ENCODE measurements around the gene C4BPA.

The C4BPA gene

GRCh38 chr1:207156826-207157225 lies 52.8 kb downstream of the C4BPA start:
- no peak for TF ChIP-seq POLR2A (IDR thresholded peaks at IDR 0.05; ENCODE audit: low read depth, low read length)
- DNase-seq (ENCODE audit: insufficient read length, low spot score) (no peak), FAIRE-seq (no peak)

- FAIRE-seq = no peak
- no peak for TF ChIP-seq POLR2A (IDR thresholded peaks at IDR 0.05; ENCODE audit: low read depth, low read length)
- DNase-seq (ENCODE audit: insufficient read length, low spot score) = no peak
Measured at GRCh38 chr1:207164086-207164485, 60.1 kb downstream of the C4BPA start.

GRCh38 chr1:207172321-207172720 lies 68.3 kb downstream of the C4BPA start:
- TF ChIP-seq POLR2A (IDR thresholded peaks at IDR 0.05; ENCODE audit: low read depth, low read length) = no peak
- no peak for FAIRE-seq
- no peak for DNase-seq (ENCODE audit: insufficient read length, low spot score)

DNA sequence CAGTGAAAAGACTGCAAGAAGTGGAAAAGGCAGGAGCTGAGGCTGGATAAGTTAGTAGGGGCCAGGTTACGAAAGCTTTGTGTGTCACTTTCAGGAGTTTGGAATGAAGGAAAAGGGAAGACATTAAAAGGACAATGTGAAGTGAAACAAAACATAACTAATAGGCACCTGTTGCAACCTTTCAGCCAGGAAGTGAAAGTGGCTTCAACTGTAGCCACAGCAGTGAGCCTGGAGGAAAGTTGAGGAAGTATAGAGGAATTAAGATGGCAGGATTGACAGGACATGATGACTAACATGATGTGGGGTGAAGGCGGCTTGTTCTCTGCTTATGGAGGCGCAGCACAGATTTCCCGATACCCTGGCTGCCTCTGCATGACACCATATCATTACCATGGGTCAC lies 68.9 kb downstream of the C4BPA start:
- no peak for DNase-seq (ENCODE audit: insufficient read length, low spot score)
- FAIRE-seq = no peak
- TF ChIP-seq POLR2A (IDR thresholded peaks at IDR 0.05; ENCODE audit: low read depth, low read length) = no peak

GRCh38 chr1:207173396-207173795 lies 69.4 kb downstream of the C4BPA start:
- no peak for TF ChIP-seq POLR2A (IDR thresholded peaks at IDR 0.05; ENCODE audit: low read depth, low read length)
- FAIRE-seq (no peak), DNase-seq (ENCODE audit: insufficient read length, low spot score) (no peak)

GRCh38 chr1:207174913-207175312 lies 70.9 kb downstream of the C4BPA start:
- TF ChIP-seq POLR2A (IDR thresholded peaks at IDR 0.05; ENCODE audit: low read depth, low read length) = no peak
- no peak for DNase-seq (ENCODE audit: insufficient read length, low spot score)
- no peak for FAIRE-seq

- no peak for TF ChIP-seq POLR2A (IDR thresholded peaks at IDR 0.05; ENCODE audit: low read depth, low read length)
- DNase-seq (ENCODE audit: insufficient read length, low spot score) = no peak
- FAIRE-seq = no peak
Measured at GRCh38 chr1:207179036-207179435, 75.0 kb downstream of the C4BPA start.

GRCh38 chr1:207181847-207182246 lies 77.8 kb downstream of the C4BPA start:
- no peak for DNase-seq (ENCODE audit: insufficient read length, low spot score)

GRCh38 chr1:207186503-207186902 lies 82.5 kb downstream of the C4BPA start:
- no peak for DNase-seq (ENCODE audit: insufficient read length, low spot score)
- TF ChIP-seq POLR2A (IDR thresholded peaks at IDR 0.05; ENCODE audit: low read depth, low read length) = no peak
- no peak for FAIRE-seq

More at GRCh38 chr1:207181847-207182246, 77.8 kb downstream of the C4BPA start:
- no peak for FAIRE-seq
- TF ChIP-seq POLR2A (IDR thresholded peaks at IDR 0.05; ENCODE audit: low read depth, low read length) = no peak

DNA sequence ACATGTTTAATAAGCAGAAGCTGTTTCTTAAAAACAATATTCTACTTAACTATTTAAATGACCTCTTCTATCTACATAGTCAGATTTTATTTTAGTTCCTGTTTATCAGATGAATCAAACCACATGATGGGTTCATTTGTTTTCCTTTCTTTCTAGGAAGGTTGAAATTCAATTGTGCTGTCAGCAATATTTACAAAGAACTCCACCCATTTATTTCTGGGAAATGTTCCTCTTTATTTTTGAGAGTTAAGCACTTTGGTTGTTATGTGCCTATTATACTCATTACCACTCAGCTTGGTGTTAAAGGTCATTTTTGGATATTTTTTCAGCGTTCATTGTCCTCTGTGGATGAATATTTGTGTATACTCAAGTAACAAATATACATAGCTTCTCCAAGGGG lies 84.9 kb downstream of the C4BPA start:
- TF ChIP-seq POLR2A (IDR thresholded peaks at IDR 0.05; ENCODE audit: low read depth, low read length) = no peak
- DNase-seq (ENCODE audit: insufficient read length, low spot score) (no peak), FAIRE-seq (no peak)

DNA sequence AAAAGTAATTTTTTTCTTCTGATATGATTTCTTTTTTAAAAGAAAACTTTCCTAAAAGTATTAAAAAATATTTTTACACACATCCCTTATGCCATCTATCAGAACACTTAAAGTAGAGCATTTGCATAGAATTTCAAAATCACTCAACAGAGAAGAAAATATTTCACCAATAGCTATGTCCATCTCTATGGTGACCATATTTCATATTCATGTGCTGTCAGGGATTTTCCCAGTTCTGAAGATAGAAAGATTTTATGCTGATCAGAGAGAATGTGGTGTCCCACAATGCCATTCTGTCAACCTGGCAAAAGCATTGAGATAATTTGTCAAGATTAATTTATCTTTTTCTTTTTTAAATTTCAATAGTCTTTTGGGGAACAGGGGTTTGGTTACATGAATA lies 87.0 kb downstream of the C4BPA start:
- FAIRE-seq = no peak
- no peak for DNase-seq (ENCODE audit: insufficient read length, low spot score)
- no peak for TF ChIP-seq POLR2A (IDR thresholded peaks at IDR 0.05; ENCODE audit: low read depth, low read length)

- TF ChIP-seq POLR2A (IDR thresholded peaks at IDR 0.05; ENCODE audit: low read depth, low read length) = no peak
- no peak for DNase-seq (ENCODE audit: insufficient read length, low spot score)
- FAIRE-seq = no peak
Measured at GRCh38 chr1:207191776-207192175, 87.7 kb downstream of the C4BPA start.

DNA sequence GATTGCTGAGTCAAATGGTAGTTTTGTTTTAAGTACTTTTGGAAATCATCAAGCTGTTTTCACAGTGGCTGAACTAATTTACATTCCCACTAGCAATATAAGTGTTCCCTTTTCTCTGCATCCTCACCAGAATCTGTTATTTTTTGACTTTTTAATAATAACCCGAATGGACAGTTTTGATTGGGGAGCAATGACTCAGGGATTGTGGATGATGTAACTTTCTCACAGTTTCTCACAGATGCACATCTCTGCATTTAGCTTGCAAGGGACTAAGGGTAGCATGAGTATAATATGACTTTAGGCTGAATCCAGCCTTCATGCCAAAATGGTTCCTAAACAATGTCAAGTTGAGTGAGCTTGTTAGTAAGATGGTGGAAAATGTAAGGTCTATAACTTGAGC lies 90.2 kb downstream of the C4BPA start:
- DNase-seq (ENCODE audit: insufficient read length, low spot score) = no peak
- TF ChIP-seq POLR2A (IDR thresholded peaks at IDR 0.05; ENCODE audit: low read depth, low read length) = no peak
- no peak for FAIRE-seq

Data from H54 (cell line).